ENCODE results near the gene ZC3H12D. TPM values are rescaled to one million over a fixed set of nuclear protein-coding genes. Genes with fewer than 3 reads are reported as not detected.

Gene ZC3H12D
- total and polyA plus RNA-seq, 9 of the 15 experiments (the other 6 are each of a cell fraction or from before 2014, with no cell fraction given), result 0.04 to 0.27 (median 0.05) TPM; not detected in 3

GRCh38 chr6:149464411-149464810 is 20.4 kb downstream of the ZC3H12D start:
- H3K27ac ChIP-seq (ENCODE audit: extremely low read depth, low read depth, low read length), result no peak overlapping the region
- no peak overlapping the region for H3K4me3 ChIP-seq
- H3K9me1 ChIP-seq (ENCODE audit: control insufficient read depth, insufficient read depth, low read length), result no peaks in the 10 kb centered on the region
- H3K79me2 ChIP-seq (ENCODE audit: control insufficient read depth, insufficient read depth, low read length), result no peaks in the 10 kb centered on the region
- under 1% methylated on average over 8 of the region's 8 CpGs for WGBS (ENCODE audit: insufficient coverage, low coverage, missing lambda C conversion rate)
- intact Hi-C loops (cut with micrococcal nuclease) (no loop called here), in situ Hi-C loops (cut with MboI) (no loop called here)
- POLR2A ChIA-PET, result interaction anchor here (0.9 kb wide), 1 partner anchor 101 kb away, joined by 3 read pairs; the partner anchor contains the start of gene GINM1
- H3K27me3 ChIP-seq (ENCODE audit: control insufficient read depth in 2 of 2, insufficient read depth in 2 of 2, low read length in 2 of 2), result peaks cover 39 to 79% of the 10 kb centered on the region in 2 experiments
- no peaks in the 10 kb centered on the region for H4K20me1 ChIP-seq (replicated peaks; ENCODE audit: control insufficient read depth, insufficient read depth, low read length)
- CTCF ChIA-PET (ENCODE audit: low intra/inter-chr PET ratio), result no interaction called here
- BruUV-seq (replicated peaks), result no TSS peak
- H3K9ac ChIP-seq (ENCODE audit: insufficient read depth in 1 of 2, low read depth in 2 of 2, low read length in 2 of 2), result no peak overlapping the region
- H2AFZ ChIP-seq (ENCODE audit: low read depth, low read length), result no peak overlapping the region
- H3K4me2 ChIP-seq (ENCODE audit: insufficient read depth, low read length), result no peak overlapping the region
- ATAC-seq (no peak), DNase-seq (ENCODE audit: extremely low read depth in 1 of 4, low spot score in 3 of 4) (no peak), FAIRE-seq (no peak)
- no peaks in the 10 kb centered on the region for H3K9me3 ChIP-seq (replicated peaks; ENCODE audit: control insufficient read depth, insufficient read depth, low read depth, low read length)
- no peaks in the 10 kb centered on the region for H3K4me1 ChIP-seq (replicated peaks in 1 of 2; ENCODE audit: control insufficient read depth in 2 of 2, insufficient read depth in 2 of 2, low read length in 2 of 2)
- TF ChIP-seq ATF2 (CRISPR knock-in tag; IDR thresholded peaks at IDR 0.05) (no peak), NFIC (IDR thresholded peaks at IDR 0.05) (peak; percentile 44; the same call in 1 of the 2 replicates), ZNF584 (CRISPR knock-in tag; IDR thresholded peaks at IDR 0.05; ENCODE audit: low read depth) (no peak), ZBTB5 (IDR thresholded peaks at IDR 0.05) (no peak), SRSF7 (optimal IDR thresholded peaks at IDR 0.05; ENCODE audit: low read depth, low read length) (no peak), ZNF124 (CRISPR knock-in tag; IDR thresholded peaks at IDR 0.05) (no peak)
- no peaks in the 10 kb centered on the region for H3K36me3 ChIP-seq (ENCODE audit: control insufficient read depth, insufficient read depth, low read length)

All from K562 (cell line).